Hippocampal formation (tissue), 2 donors: Measurements from ENCODE around the gene WARS2.

Experiments used
- DNase-seq, 2 donors: peaks; one replicate each; lab custom pipeline; 2025; lab: John Stamatoyannopoulos, UW

The WARS2 gene

GRCh38 chr1:118998171-118998570, 142.3 kb downstream of the WARS2 start:
- DNase-seq = no peak

GRCh38 chr1:118997225-118997624, 143.2 kb downstream of the WARS2 start:
- DNase-seq = no peak

- no peak for DNase-seq
Measured at GRCh38 chr1:118995312-118996016, 145.0 kb downstream of the WARS2 start.

- no peak for DNase-seq
Measured at GRCh38 chr1:118993700-118994026, 146.8 kb downstream of the WARS2 start.

- DNase-seq = no peak
Measured at GRCh38 chr1:118992868-118993699, 147.4 kb downstream of the WARS2 start.

- DNase-seq = no peak
Measured at GRCh38 chr1:118992237-118992825, 148.1 kb downstream of the WARS2 start.

GRCh38 chr1:118991448-118991847, 149.0 kb downstream of the WARS2 start:
- no peak for DNase-seq

GRCh38 chr1:118990513-118991152, 149.8 kb downstream of the WARS2 start:
- no peak for DNase-seq

GRCh38 chr1:118989878-118990378, 150.5 kb downstream of the WARS2 start:
- DNase-seq = no peak

- DNase-seq = no peak
Measured at GRCh38 chr1:118989006-118989815, 151.2 kb downstream of the WARS2 start.

GRCh38 chr1:118988186-118989005, 152.1 kb downstream of the WARS2 start, which contains the start of gene TBX15:
TBX15 (minus strand) TSS chr1:118988343; CDS start chr1:118987795, 548 bp downstream.
- DNase-seq = no peak

- DNase-seq = no peak
Measured at GRCh38 chr1:118987468-118988185, 152.8 kb downstream of the WARS2 start.

- DNase-seq = no peak
Measured at GRCh38 chr1:118986555-118987467, 153.6 kb downstream of the WARS2 start.

- DNase-seq = no peak
Measured at GRCh38 chr1:118985640-118986554, 154.6 kb downstream of the WARS2 start.

GRCh38 chr1:118984722-118985639, 155.5 kb downstream of the WARS2 start:
- no peak for DNase-seq

- no peak for DNase-seq
Measured at GRCh38 chr1:118984086-118984721, 156.2 kb downstream of the WARS2 start.
